H9 (cell line): ENCODE results near the gene PGBD2. TPM values are rescaled to one million over a fixed set of nuclear protein-coding genes. Genes with fewer than 3 reads are reported as not detected.
A peak's percentile ranks its signal among the peaks of the same experiment; 100 is the strongest.

Source experiments
- DNase-seq: peaks from one replicate; pipeline ENCODE4 v3.0.0-alpha.2; 2017
- H2AFZ ChIP-seq: one replicate; pipeline ENCODE4 v1.6.1; 2013; ENCODE audit warnings: mild to moderate bottlenecking, low read length, control low read depth, moderate library complexity
- H2AK5ac ChIP-seq: 2 replicates; pipeline ENCODE4 v1.6.1; 2013; ENCODE audit warnings: low read length, control low read depth, mixed read lengths; ENCODE audit not compliant: insufficient read length
- H2BK120ac ChIP-seq: one replicate; pipeline ENCODE4 v1.6.1; 2013; ENCODE audit warnings: low read depth, mild to moderate bottlenecking, low read length, control low read depth, inconsistent platforms; ENCODE audit not compliant: poor library complexity, severe bottlenecking
- H2BK12ac ChIP-seq: 2 replicates; pipeline ENCODE4 v1.6.1; 2013; ENCODE audit warnings: low read length, control low read depth, mixed read lengths, low read depth; ENCODE audit not compliant: insufficient read length
- H2BK15ac ChIP-seq: 2 replicates; pipeline ENCODE4 v1.6.1; 2013; ENCODE audit warnings: low read depth, low read length, control low read depth
- H2BK20ac ChIP-seq: one replicate; pipeline ENCODE4 v1.6.1; 2013; ENCODE audit warnings: low read depth, mild to moderate bottlenecking, low read length, control low read depth, inconsistent platforms; ENCODE audit not compliant: poor library complexity, severe bottlenecking
- H2BK5ac ChIP-seq: 2 replicates; pipeline ENCODE4 v1.6.1; 2013; ENCODE audit warnings: low read length, control low read depth, mixed read lengths; ENCODE audit not compliant: insufficient read length
- H3K14ac ChIP-seq: 2 replicates; pipeline ENCODE4 v1.6.1; 2013; ENCODE audit warnings: low read length, control low read depth; ENCODE audit not compliant: insufficient read depth
- H3K18ac ChIP-seq: 2 replicates; pipeline ENCODE4 v1.6.1; 2013; ENCODE audit warnings: low read depth, mild to moderate bottlenecking, mixed read lengths, low read length, control low read depth; ENCODE audit not compliant: insufficient read length
- H3K23ac ChIP-seq: 2 replicates; pipeline ENCODE4 v1.6.1; 2013; ENCODE audit warnings: low read length, control low read depth, mixed read lengths, low read depth; ENCODE audit not compliant: insufficient read length
- H3K23me2 ChIP-seq: 2 replicates; pipeline ENCODE4 v1.6.1; 2013; ENCODE audit warnings: low read depth, mild to moderate bottlenecking, mixed read lengths, low read length, control low read depth; ENCODE audit not compliant: insufficient read length, poor library complexity, severe bottlenecking
- H3K27ac ChIP-seq: 2 replicates; pipeline ENCODE4 v1.5.1; 2013; ENCODE audit warnings: low read length, control low read depth, mixed read lengths, low read depth; ENCODE audit not compliant: insufficient read length
- H3K27me3 ChIP-seq: 2 replicates; pipeline ENCODE4 v1.6.1; 2013; ENCODE audit warnings: low read length, control low read depth, inconsistent platforms; ENCODE audit not compliant: insufficient read depth
- H3K4ac ChIP-seq: 2 replicates; pipeline ENCODE4 v1.6.1; 2013; ENCODE audit warnings: low read depth, mild to moderate bottlenecking, control low read depth, inconsistent platforms, low read length, moderate library complexity
- H3K4me1 ChIP-seq: 2 replicates; pipeline ENCODE4 v1.6.1; 2013; ENCODE audit warnings: low read length, control low read depth, inconsistent platforms; ENCODE audit not compliant: insufficient read depth
- H3K4me2 ChIP-seq: 2 replicates; pipeline ENCODE4 v1.6.1; 2013; ENCODE audit warnings: low read length, control low read depth, mixed read lengths; ENCODE audit not compliant: insufficient read length, insufficient read depth
- H3K56ac ChIP-seq: 2 replicates; pipeline ENCODE4 v1.6.1; 2013; ENCODE audit warnings: low read depth, mild to moderate bottlenecking, mixed read lengths, low read length, control low read depth; ENCODE audit not compliant: insufficient read length
- H3K79me1 ChIP-seq: 2 replicates; pipeline ENCODE4 v1.6.1; 2013; ENCODE audit warnings: low read depth, mild to moderate bottlenecking, moderate library complexity, low read length, control low read depth, inconsistent platforms; ENCODE audit not compliant: insufficient read depth, poor library complexity, severe bottlenecking
- H3K79me2 ChIP-seq: 2 replicates; pipeline ENCODE4 v1.6.1; 2013; ENCODE audit warnings: low read length, control low read depth, inconsistent platforms; ENCODE audit not compliant: insufficient read depth
- H3K9ac ChIP-seq: 2 replicates; pipeline ENCODE4 v1.6.1; 2013; ENCODE audit warnings: low read length, control low read depth, mixed read lengths; ENCODE audit not compliant: insufficient read length; ENCODE audit errors: extremely low read depth
- H3K9me3 ChIP-seq: one replicate; pipeline ENCODE4 v1.6.1; 2013; ENCODE audit warnings: low read depth, low read length, inconsistent platforms; ENCODE audit not compliant: control insufficient read depth
- H3T11ph ChIP-seq: one replicate; pipeline ENCODE4 v1.6.1; 2013; ENCODE audit warnings: mild to moderate bottlenecking, low read length, control low read depth, inconsistent platforms
- H4K20me1 ChIP-seq: one replicate; pipeline ENCODE4 v1.6.1; 2013; ENCODE audit not compliant: control insufficient read depth, insufficient read length, insufficient read depth
- H4K5ac ChIP-seq: 2 replicates; pipeline ENCODE4 v1.6.1; 2013; ENCODE audit warnings: low read depth, mild to moderate bottlenecking, mixed read lengths, low read length, control low read depth; ENCODE audit not compliant: insufficient read length
- H4K8ac ChIP-seq: replicated peaks from 2 replicates; pipeline ENCODE4 v1.6.1; 2013; ENCODE audit warnings: low read length, control low read depth, mixed read lengths, low read depth; ENCODE audit not compliant: insufficient read length
- H4K91ac ChIP-seq: 2 replicates; pipeline ENCODE4 v1.6.1; 2013; ENCODE audit warnings: low read depth, mild to moderate bottlenecking, moderate library complexity, mixed read lengths, low read length, control low read depth; ENCODE audit not compliant: insufficient read length
- H3K27ac Mint-ChIP-seq, 3 experiments: 2 replicates in 2 of 3; 3 replicates in 1 of 3; pipeline ENCODE4 v1.8.0; 2020 to 2021; ENCODE audit warnings: mixed read lengths in 3 of 3, mild to moderate bottlenecking in 1 of 3, moderate library complexity in 1 of 3
- H3K27me3 Mint-ChIP-seq: 2 replicates; pipeline ENCODE4 v1.8.0; 2021; ENCODE audit warnings: low read depth, mild to moderate bottlenecking, moderate library complexity, mixed read lengths
- H3K36me3 Mint-ChIP-seq, 3 experiments: 2 replicates in 2 of 3; 3 replicates in 1 of 3; pipeline ENCODE4 v1.8.0; 2020 to 2021; ENCODE audit warnings: low read depth in 3 of 3, mixed read lengths in 3 of 3; ENCODE audit not compliant: insufficient read depth in 1 of 3
- H3K4me1 Mint-ChIP-seq, 2 experiments: 2 replicates each; pipeline ENCODE4 v1.8.0; 2020; ENCODE audit warnings: mixed read lengths in 2 of 2
- H3K4me3 Mint-ChIP-seq, 2 experiments: 2 replicates in 1 of 2; 3 replicates in 1 of 2; pipeline ENCODE4 v1.8.0; 2020 to 2021; ENCODE audit warnings: mild to moderate bottlenecking in 2 of 2, mixed read lengths in 2 of 2, moderate library complexity in 1 of 2
- H3K9me3 Mint-ChIP-seq, 2 experiments: 2 replicates in 1 of 2; 3 replicates in 1 of 2; pipeline ENCODE4 v1.8.0; 2020; ENCODE audit warnings: mild to moderate bottlenecking in 2 of 2, mixed read lengths in 2 of 2, moderate library complexity in 1 of 2
- WGBS: extraction: QIAGEN DNeasy Blood & Tissue Kit; methylation state at CpG from one replicate; pipeline ENCODE4 v1.1.7; 2013; ENCODE audit warnings: missing lambda C conversion rate, low lambda C conversion rate, mixed read lengths; ENCODE audit not compliant: insufficient read length; ENCODE audit errors: extremely low coverage; 5-methylcytosine and 5-hydroxymethylcytosine counted together
- total RNA-seq: library from RNA; stranded (reverse); gene quantifications from 2 replicates; pipeline ENCODE4 v1.2.1, GENCODE V29; 2021
- TF ChIP-seq, protein P1 (sequence below): fragments of 200-600 bp; sonication (generic); conservative IDR thresholded peaks from 3 replicates; pipeline ENCODE4 v1.8.0; 2021; ENCODE audit warnings: antibody characterized with exemption, mild to moderate bottlenecking

The PGBD2 gene
- total RNA-seq, 1 experiment from 2014 or later, result 10.4 TPM

GRCh38 chr1:248905662-248906008, 400 bp upstream of the PGBD2 start:
- Mint-ChIP-seq H3K27me3 (peaks cover 8% of the 10 kb centered on the region; the same call in 1 of the 2 replicates), H3K4me1 (peaks cover 36 to 37% of the 10 kb centered on the region in 2 experiments), H3K27ac (peak overlapping the region; percentile 82 to 96 (median 91)), H3K36me3 (peaks cover 8 to 15% (median 10%) of the 10 kb centered on the region in 3 experiments), H3K4me3 (peak overlapping the region; percentile 96), H3K9me3 (no peaks in the 10 kb centered on the region; a peak in 2 of 5 replicates)
- H2AK5ac ChIP-seq, result no peak overlapping the region
- H3K4me1 ChIP-seq, result peaks cover 8% of the 10 kb centered on the region
- H4K91ac ChIP-seq, result no peak overlapping the region
- peak overlapping the region; percentile 74; the same call in 1 of the 2 replicates for H3K14ac ChIP-seq
- H3K56ac ChIP-seq, result no peak overlapping the region
- H4K8ac ChIP-seq, result no peak overlapping the region
- no peak overlapping the region for H3K4ac ChIP-seq
- H2BK15ac ChIP-seq, result no peak overlapping the region
- peak overlapping the region; percentile 52 for H3K27ac ChIP-seq
- H3T11ph ChIP-seq, result no peak overlapping the region
- peaks cover 10% of the 10 kb centered on the region for H3K23me2 ChIP-seq
- no peak overlapping the region for H2BK20ac ChIP-seq
- TF ChIP-seq, protein P1, sequence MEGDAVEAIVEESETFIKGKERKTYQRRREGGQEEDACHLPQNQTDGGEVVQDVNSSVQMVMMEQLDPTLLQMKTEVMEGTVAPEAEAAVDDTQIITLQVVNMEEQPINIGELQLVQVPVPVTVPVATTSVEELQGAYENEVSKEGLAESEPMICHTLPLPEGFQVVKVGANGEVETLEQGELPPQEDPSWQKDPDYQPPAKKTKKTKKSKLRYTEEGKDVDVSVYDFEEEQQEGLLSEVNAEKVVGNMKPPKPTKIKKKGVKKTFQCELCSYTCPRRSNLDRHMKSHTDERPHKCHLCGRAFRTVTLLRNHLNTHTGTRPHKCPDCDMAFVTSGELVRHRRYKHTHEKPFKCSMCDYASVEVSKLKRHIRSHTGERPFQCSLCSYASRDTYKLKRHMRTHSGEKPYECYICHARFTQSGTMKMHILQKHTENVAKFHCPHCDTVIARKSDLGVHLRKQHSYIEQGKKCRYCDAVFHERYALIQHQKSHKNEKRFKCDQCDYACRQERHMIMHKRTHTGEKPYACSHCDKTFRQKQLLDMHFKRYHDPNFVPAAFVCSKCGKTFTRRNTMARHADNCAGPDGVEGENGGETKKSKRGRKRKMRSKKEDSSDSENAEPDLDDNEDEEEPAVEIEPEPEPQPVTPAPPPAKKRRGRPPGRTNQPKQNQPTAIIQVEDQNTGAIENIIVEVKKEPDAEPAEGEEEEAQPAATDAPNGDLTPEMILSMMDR, result no peak
- H2AFZ ChIP-seq, result peak overlapping the region; percentile 53
- H3K23ac ChIP-seq, result no peak overlapping the region
- H4K20me1 ChIP-seq, result no peaks in the 10 kb centered on the region
- no peaks in the 10 kb centered on the region; the same call in 1 of the 2 replicates for H3K79me2 ChIP-seq
- peak overlapping the region; percentile 93 for H3K9ac ChIP-seq
- no peaks in the 10 kb centered on the region for H3K79me1 ChIP-seq
- no peaks in the 10 kb centered on the region for H3K27me3 ChIP-seq
- DNase-seq, result no peak
- H2BK120ac ChIP-seq, result no peak overlapping the region
- peak overlapping the region; percentile 87 for H3K18ac ChIP-seq
- H4K5ac ChIP-seq, result peak overlapping the region; percentile 69
- no peak overlapping the region for H2BK5ac ChIP-seq
- peak overlapping the region; percentile 48 for H3K4me2 ChIP-seq
- peak overlapping the region; percentile 50 for H2BK12ac ChIP-seq
- no peaks in the 10 kb centered on the region for H3K9me3 ChIP-seq
- WGBS, result no CpG with 5 or more reads among the region's 4 CpGs
